Stimulated activated naive CD8-positive, alpha-beta T cell treated with anti-CD3 and anti-CD28 coated beads, Interleukin-15, Interleukin-2, amounts not matched to agents 100 U/mL and 50 U/mL, for 24 hours (primary cell): ENCODE results near the gene CDX1.
"Not testable (repeated sequence)": the region's sequence is repeated elsewhere in the genome, so short reads cannot be mapped to it uniquely, and the experiment has no call there.

Experiments
- ATAC-seq: fragments of 150-1000 bp; cut with Tn5 transposase; one replicate; pipeline ENCODE4 v1.10.0; 2021
- DNase-seq: peaks from one replicate; pipeline ENCODE4 v3.0.0; 2021

The CDX1 gene

DNA sequence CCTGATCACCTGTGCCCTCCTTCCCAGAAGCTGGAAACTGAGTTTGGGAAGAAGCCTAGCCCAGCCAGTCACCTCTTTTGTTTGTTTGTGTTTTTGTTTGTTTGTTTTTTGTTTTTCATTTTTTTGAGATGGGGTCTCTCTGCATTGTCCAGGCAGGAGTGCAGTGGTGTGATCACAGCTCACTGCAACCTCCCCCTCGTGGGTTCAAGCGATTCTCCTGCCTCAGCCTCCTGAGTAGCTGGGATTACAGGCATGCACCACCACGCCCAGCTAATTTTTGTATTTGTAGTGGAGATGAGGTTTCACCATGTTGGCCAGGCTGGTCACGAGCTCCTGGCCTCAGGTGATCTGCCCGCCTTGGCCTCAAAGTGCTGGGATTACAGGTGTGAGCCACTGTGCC is 67.1 kb downstream of the CDX1 start:
- not testable (repeated sequence) for ATAC-seq, DNase-seq
